ENCODE measurements around the gene ALKBH5. TPM values are rescaled to one million over a fixed set of nuclear protein-coding genes. Genes with fewer than 3 reads are reported as not detected.
A peak's percentile ranks its signal among the peaks of the same experiment; 100 is the strongest.

Gene ALKBH5
- total and polyA plus RNA-seq, 2 of the 8 experiments (the other 6 are each of a cell fraction or from before 2014, with no cell fraction given): 63.7 to 86.4 TPM

GRCh38 chr17:18227635-18228034 is 44.0 kb downstream of the ALKBH5 start:
- H4K5ac ChIP-seq (ENCODE audit: insufficient read length, low read depth, low read length): no peak overlapping the region
- no peak overlapping the region for H2AK5ac ChIP-seq (ENCODE audit: low read depth, low read length)
- no peak overlapping the region for H2BK12ac ChIP-seq (ENCODE audit: low read depth, low read length)
- H3K18ac ChIP-seq (ENCODE audit: extremely low read depth, low read length): no peak overlapping the region
- no peak overlapping the region for H3K27ac ChIP-seq (ENCODE audit: low read depth, low read length)
- no peak overlapping the region for H3K4me2 ChIP-seq (ENCODE audit: insufficient read depth in 1 of 2, low read depth in 2 of 2, low read length in 2 of 2)
- no peak overlapping the region for H3K23ac ChIP-seq (ENCODE audit: insufficient read length)
- no peak for TF ChIP-seq TAF7 (optimal IDR thresholded peaks at IDR 0.05; ENCODE audit: borderline replicate concordance, low read depth, low read length)
- peaks cover 0 to 18% (median 12%) of the 10 kb centered on the region in 4 experiments; a peak in 6 of 7 replicates for H3K4me1 ChIP-seq (replicated peaks in 1 of 4; ENCODE audit: control insufficient read depth in 3 of 4, insufficient read depth in 4 of 4, low read length in 3 of 4)
- H4K91ac ChIP-seq (replicated peaks; ENCODE audit: insufficient read length, low read length): no peak overlapping the region
- peaks cover 8 to 62% of the 10 kb centered on the region in 2 experiments for H3K79me2 ChIP-seq (ENCODE audit: control insufficient read depth in 1 of 2, insufficient read depth in 2 of 2, low read length in 2 of 2)
- H3K14ac ChIP-seq (ENCODE audit: insufficient read length): no peak overlapping the region
- H2BK20ac ChIP-seq (ENCODE audit: low read length): no peak overlapping the region
- DNase-seq (ENCODE audit: low read depth in 1 of 2, low spot score in 2 of 2) (no peak), FAIRE-seq (no peak)
- ChIA-PET CTCF (ENCODE audit: partially characterized antibody) (interaction anchor here (1.5 to 8.4 kb wide), 3 partner anchors 12 to 36 kb away, joined by 5 to 76 read pairs (median 10); no protein-coding TSS in a partner anchor), POLR2A (ENCODE audit: partially characterized antibody) (interaction anchor here (1.0 to 3.6 kb wide), 3 partner anchors 19 to 44 kb away, joined by 3 to 14 read pairs (median 3); partner anchors contain the start of gene ALKBH5)
- no peak overlapping the region for H2BK15ac ChIP-seq (ENCODE audit: low read length)
- no peaks in the 10 kb centered on the region for H3K9me3 ChIP-seq (ENCODE audit: insufficient read depth in 2 of 2, low read depth in 1 of 2, low read length in 1 of 2)
- H2BK120ac ChIP-seq (replicated peaks; ENCODE audit: low read depth, low read length): no peak overlapping the region
- peaks cover 44% of the 10 kb centered on the region for H3K79me1 ChIP-seq (ENCODE audit: low read depth, low read length)
- peaks cover 0 to 4% (median 3%) of the 10 kb centered on the region in 4 experiments; a peak in 1 of 8 replicates for H3K36me3 ChIP-seq (ENCODE audit: control insufficient read depth in 2 of 4, insufficient read depth in 4 of 4, low read length in 3 of 4)
- 0 out of 2 replicates have a peak overlapping the region, but pooled peaks have one; percentile 16 for H2BK5ac ChIP-seq (ENCODE audit: low read depth, low read length)
- H4K8ac ChIP-seq (ENCODE audit: extremely low read depth, insufficient read depth, low read length): no peak overlapping the region
- 93% methylated on average over 5 of the region's 5 CpGs; no CpG with 5 or more reads in 1 of the 2 experiments for WGBS, 2 experiments (ENCODE audit: extremely low coverage in 1 of 2, insufficient coverage in 1 of 2, insufficient read length in 1 of 2, insufficient replicate concordance in 2 of 2, low coverage in 1 of 2, low lambda C conversion rate in 2 of 2, missing lambda C conversion rate in 1 of 2)
- H3K23me2 ChIP-seq (ENCODE audit: low read depth, low read length): peaks cover 13% of the 10 kb centered on the region
- peak overlapping the region in 1 of 4 experiments; percentile 15; a peak in 1 of 7 replicates for H3K9ac ChIP-seq (replicated peaks in 1 of 4; ENCODE audit: extremely low read depth in 1 of 4, low read depth in 3 of 4, low read length in 3 of 4)
- peaks cover 17 to 28% of the 10 kb centered on the region in 2 experiments for H4K20me1 ChIP-seq (replicated peaks in 1 of 2; ENCODE audit: control insufficient read depth in 1 of 2, insufficient read depth in 2 of 2, low read length in 2 of 2)
- H3K4ac ChIP-seq (replicated peaks; ENCODE audit: insufficient read length, low read depth, low read length): no peak overlapping the region
- no peak overlapping the region for H2AFZ ChIP-seq (ENCODE audit: low read length)
- H3K56ac ChIP-seq (replicated peaks; ENCODE audit: insufficient read length, low read depth, low read length): no peak overlapping the region
- H3K4me3 ChIP-seq (ENCODE audit: extremely low read depth in 1 of 4, insufficient read depth in 2 of 4, low read depth in 3 of 4, low read length in 4 of 4): no peak overlapping the region
- no peaks in the 10 kb centered on the region for H3K27me3 ChIP-seq (replicated peaks in 1 of 4; ENCODE audit: control insufficient read depth in 3 of 4, extremely low read depth in 1 of 4, insufficient read depth in 3 of 4, low read length in 3 of 4)
